A673 (cell line): ENCODE data around the gene SH3TC2. TPM values are rescaled to one million over a fixed set of nuclear protein-coding genes. Genes with fewer than 3 reads are reported as not detected.

Experiments used
- BruUV-seq: library from RNA; stranded (reverse); fragments of 400-500 nt; replicated peaks from 2 replicates; lab custom pipeline; 2021; lab: Mats Ljungman, UMichigan
- CTCF ChIA-PET: fragments of 300-600 bp; sonication (Branson Sonifier 250); formaldehyde crosslinking; loops from one replicate; lab custom pipeline; 2022; ENCODE audit warnings: antibody characterized with exemption; lab: Charles Lee
- POLR2A ChIA-PET: fragments of 300-600 bp; sonication (Branson Sonifier 250); formaldehyde crosslinking; loops from one replicate; lab custom pipeline; 2022; ENCODE audit warnings: antibody characterized with exemption; ENCODE audit not compliant: low non-redundant PET; lab: Charles Lee
- DNase-seq: peaks from one replicate; pipeline ENCODE4 v3.0.0-alpha.2; 2015; ENCODE audit warnings: low spot score
- H3K27ac ChIP-seq: fragments of 200-600 bp; sonication (generic); 2 replicates; pipeline ENCODE4 v1.5.1; 2016; ENCODE audit warnings: mixed run types, low read depth, mild to moderate bottlenecking, mixed read lengths, antibody characterized with exemption, low read length; ENCODE audit not compliant: poor library complexity, severe bottlenecking
- H3K27me3 ChIP-seq: fragments of 200-600 bp; sonication (generic); replicated peaks from 2 replicates; pipeline ENCODE4 v1.6.1; 2017; ENCODE audit warnings: mixed run types, low read depth, mild to moderate bottlenecking, mixed read lengths, antibody characterized with exemption, low read length; ENCODE audit not compliant: insufficient read depth, poor library complexity
- H3K36me3 ChIP-seq: fragments of 200-600 bp; sonication (generic); 2 replicates; pipeline ENCODE4 v1.6.1; 2016; ENCODE audit warnings: mixed run types, mild to moderate bottlenecking, mixed read lengths, antibody characterized with exemption, low read length; ENCODE audit not compliant: insufficient read depth, poor library complexity, severe bottlenecking
- H3K4me1 ChIP-seq: fragments of 200-600 bp; sonication (generic); 2 replicates; pipeline ENCODE4 v1.6.1; 2017; ENCODE audit warnings: mixed run types, mild to moderate bottlenecking, mixed read lengths, antibody characterized with exemption, low read length; ENCODE audit not compliant: insufficient read depth, poor library complexity, severe bottlenecking
- H3K4me3 ChIP-seq: fragments of 200-600 bp; sonication (generic); 2 replicates; pipeline ENCODE4 v1.5.1; 2016; ENCODE audit warnings: low read depth, mixed run types, mild to moderate bottlenecking, mixed read lengths, low read length; ENCODE audit not compliant: poor library complexity, severe bottlenecking
- H3K9me3 ChIP-seq: fragments of 200-600 bp; sonication (generic); 2 replicates; pipeline ENCODE4 v1.6.1; 2016; ENCODE audit warnings: mixed run types, low read depth, mild to moderate bottlenecking, mixed read lengths, antibody characterized with exemption, low read length; ENCODE audit not compliant: poor library complexity, severe bottlenecking
- EZH2 ChIP-seq: fragments of 200-600 bp; sonication (generic); IDR thresholded peaks from 2 replicates; pipeline ENCODE4 v1.6.1; 2017; ENCODE audit warnings: borderline replicate concordance, low read depth, mild to moderate bottlenecking, mixed read lengths, antibody characterized with exemption, low read length; ENCODE audit not compliant: poor library complexity, severe bottlenecking
- intact Hi-C: fragments of 100-400 bp; cut with micrococcal nuclease; formaldehyde crosslinking; loops from one replicate; pipeline ENCODE4 v1.10.0; 2022; ENCODE audit not compliant: unreplicated experiment
- total RNA-seq: library from RNA; stranded (reverse); gene quantifications from 2 replicates; pipeline ENCODE4 v1.2.3, GENCODE V29; 2021
- TF ChIP-seq, protein P1 (sequence below): fragments of 300-800, 200-600 bp; sonication (generic); conservative IDR thresholded peaks from 2 replicates; pipeline ENCODE4 v1.5.1; 2017; ENCODE audit warnings: low read depth, mild to moderate bottlenecking, antibody characterized with exemption, low read length, moderate library complexity, mixed read lengths

The SH3TC2 gene
- total RNA-seq, 1 experiment from 2014 or later: 2.5 TPM

DNA sequence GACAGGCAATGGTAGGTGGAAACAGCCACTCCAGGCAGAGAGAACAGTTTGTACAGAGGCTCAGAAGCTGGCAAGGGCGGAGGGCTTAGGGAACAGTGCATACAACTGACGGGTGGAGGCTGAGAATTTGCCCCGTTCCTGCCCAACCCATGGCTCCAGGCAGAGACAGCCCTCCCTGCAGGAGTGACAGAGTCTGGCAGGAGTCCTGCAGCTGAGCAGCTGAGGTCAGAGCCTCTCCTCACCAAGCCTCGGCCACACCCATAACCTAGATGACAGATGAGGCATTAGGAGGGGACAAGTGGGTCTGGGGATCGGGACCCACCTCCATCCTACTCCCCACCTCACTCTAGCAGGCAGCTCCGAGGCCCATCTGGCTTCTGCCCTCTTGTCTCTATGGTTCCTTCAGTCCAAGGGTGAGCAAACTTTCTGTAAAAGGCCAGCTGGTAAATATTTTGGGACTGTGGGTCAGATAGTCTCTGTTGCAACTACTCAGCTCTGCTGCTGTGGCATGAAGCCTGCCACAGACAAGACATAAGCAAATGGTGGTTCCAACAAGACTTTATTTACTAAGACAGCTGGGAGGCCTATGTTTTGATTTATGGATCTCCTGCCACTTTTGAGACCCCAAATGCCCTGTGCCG lies 83.7 kb downstream of the SH3TC2 start:
- no peaks in the 10 kb centered on the region for H3K9me3 ChIP-seq
- intact Hi-C loops: no loop called here

DNA sequence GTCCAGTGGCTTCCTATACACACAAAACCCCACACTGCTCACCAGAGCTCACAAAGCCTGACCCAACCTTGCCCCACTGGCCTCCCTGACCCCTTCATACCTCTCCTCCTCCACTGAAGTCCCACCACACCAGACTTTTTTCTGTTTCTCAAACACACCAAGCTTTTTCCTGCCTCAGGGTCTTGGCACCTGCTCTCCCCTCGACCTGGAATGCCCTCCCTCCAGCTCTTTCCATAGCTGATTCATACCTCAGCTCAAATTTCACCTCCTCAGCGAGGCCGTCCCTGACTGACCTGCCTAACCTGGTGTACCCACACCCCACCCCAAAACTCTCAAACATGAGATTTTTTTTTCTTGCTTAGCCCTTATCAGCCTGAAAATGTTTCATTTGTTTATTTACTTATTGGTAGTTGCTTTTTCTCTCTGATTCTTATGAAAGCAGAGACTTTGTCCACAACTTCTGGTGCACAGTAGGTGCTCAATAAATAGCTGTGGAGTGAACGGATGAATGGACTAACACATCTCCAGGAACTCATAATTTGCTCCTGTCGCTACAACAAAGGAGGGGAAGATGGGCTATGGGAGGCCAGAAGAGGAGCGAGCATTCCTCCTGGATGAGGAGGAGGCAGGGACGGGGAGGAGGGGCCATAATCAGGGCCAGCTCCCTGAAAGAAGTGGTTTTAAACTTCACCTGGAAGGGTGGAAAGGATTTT lies 84.3 kb downstream of the SH3TC2 start:
- BruUV-seq: no TSS peak
- no peak for TF ChIP-seq EZH2
- TF ChIP-seq, protein P1, sequence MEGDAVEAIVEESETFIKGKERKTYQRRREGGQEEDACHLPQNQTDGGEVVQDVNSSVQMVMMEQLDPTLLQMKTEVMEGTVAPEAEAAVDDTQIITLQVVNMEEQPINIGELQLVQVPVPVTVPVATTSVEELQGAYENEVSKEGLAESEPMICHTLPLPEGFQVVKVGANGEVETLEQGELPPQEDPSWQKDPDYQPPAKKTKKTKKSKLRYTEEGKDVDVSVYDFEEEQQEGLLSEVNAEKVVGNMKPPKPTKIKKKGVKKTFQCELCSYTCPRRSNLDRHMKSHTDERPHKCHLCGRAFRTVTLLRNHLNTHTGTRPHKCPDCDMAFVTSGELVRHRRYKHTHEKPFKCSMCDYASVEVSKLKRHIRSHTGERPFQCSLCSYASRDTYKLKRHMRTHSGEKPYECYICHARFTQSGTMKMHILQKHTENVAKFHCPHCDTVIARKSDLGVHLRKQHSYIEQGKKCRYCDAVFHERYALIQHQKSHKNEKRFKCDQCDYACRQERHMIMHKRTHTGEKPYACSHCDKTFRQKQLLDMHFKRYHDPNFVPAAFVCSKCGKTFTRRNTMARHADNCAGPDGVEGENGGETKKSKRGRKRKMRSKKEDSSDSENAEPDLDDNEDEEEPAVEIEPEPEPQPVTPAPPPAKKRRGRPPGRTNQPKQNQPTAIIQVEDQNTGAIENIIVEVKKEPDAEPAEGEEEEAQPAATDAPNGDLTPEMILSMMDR: no peak
- intact Hi-C loops: no loop called here
- Histone ChIP-seq H3K27me3 (no peaks in the 10 kb centered on the region), H3K4me1 (no peaks in the 10 kb centered on the region), H3K9me3 (no peaks in the 10 kb centered on the region), H3K27ac (no peak overlapping the region), H3K36me3 (no peaks in the 10 kb centered on the region), H3K4me3 (no peak overlapping the region)
- ChIA-PET POLR2A (no interaction called here), CTCF (interaction anchor here (0.6 kb wide), 1 partner anchor 580 kb away, joined by 5 read pairs; no protein-coding TSS in a partner anchor)
- no peak for DNase-seq

More for the DNA sequence above, 83.7 kb downstream of the SH3TC2 start:
- CTCF ChIA-PET: no interaction called here
- Histone ChIP-seq H3K4me1 (no peaks in the 10 kb centered on the region), H3K27me3 (no peaks in the 10 kb centered on the region), H3K4me3 (no peak overlapping the region), H3K36me3 (no peaks in the 10 kb centered on the region), H3K27ac (no peak overlapping the region)
- TF ChIP-seq EZH2: no peak
- TF ChIP-seq, protein P1: no peak
- no TSS peak for BruUV-seq
- no peak for DNase-seq
- POLR2A ChIA-PET: no interaction called here

GRCh38 chr5:148976569-148977381 lies 86.1 kb downstream of the SH3TC2 start:
- intact Hi-C loops: no loop called here
- TF ChIP-seq, protein P1: no peak
- no peak for TF ChIP-seq EZH2
- no peaks in the 10 kb centered on the region for H3K4me1 ChIP-seq
- ChIA-PET POLR2A (interaction anchor here (0.6 kb wide), 1 partner anchor 156 kb away, joined by 3 read pairs; no protein-coding TSS in a partner anchor), CTCF (no interaction called here)
- BruUV-seq: no TSS peak
- H3K36me3 ChIP-seq: no peaks in the 10 kb centered on the region
- no peak overlapping the region for H3K4me3 ChIP-seq
- H3K27me3 ChIP-seq: no peaks in the 10 kb centered on the region
- DNase-seq: no peak
- no peak overlapping the region for H3K27ac ChIP-seq
- no peaks in the 10 kb centered on the region for H3K9me3 ChIP-seq
